ENCODE results near the gene MIEF1. TPM values are rescaled to one million over a fixed set of nuclear protein-coding genes. Genes with fewer than 3 reads are reported as not detected.

MIEF1 gene
- total and polyA plus RNA-seq, 8 donors = 16.1 to 28.5 (median 25.4) TPM

- TF ChIP-seq CTCF (IDR thresholded peaks at IDR 0.05) = no peak
- Histone ChIP-seq H3K27me3 (no peaks in the 10 kb centered on the region), H3K4me1 (peaks cover 16 to 53% of the 10 kb centered on the region in 2 donors), H3K27ac (peak overlapping the region in 1 of 2 donors; percentile 18), H3K4me3 (no peak overlapping the region), H3K9me3 (no peaks in the 10 kb centered on the region), H3K36me3 (no peaks in the 10 kb centered on the region)
- no peak for DNase-seq
- intact Hi-C loops (cut with DNase I) = no loop called here
- no peak for ATAC-seq
Observed at GRCh38 chr22:39498368-39498767, 3.7 kb upstream of the MIEF1 start.

- Histone ChIP-seq H3K27ac (no peak overlapping the region), H3K4me1 (peaks cover 20 to 54% of the 10 kb centered on the region in 2 donors), H3K27me3 (no peaks in the 10 kb centered on the region), H3K4me3 (no peak overlapping the region), H3K9me3 (no peaks in the 10 kb centered on the region), H3K36me3 (no peaks in the 10 kb centered on the region)
- no peak for DNase-seq
- intact Hi-C loops (cut with DNase I) = no loop called here
- ATAC-seq = no peak
- no peak for TF ChIP-seq CTCF (IDR thresholded peaks at IDR 0.05)
Observed at GRCh38 chr22:39498802-39499201, 3.3 kb upstream of the MIEF1 start.

GRCh38 chr22:39500101-39500500 is 2.0 kb upstream of the MIEF1 start:
- intact Hi-C loops (cut with DNase I) = no loop called here
- Histone ChIP-seq H3K9me3 (no peaks in the 10 kb centered on the region), H3K4me1 (peaks cover 20 to 54% of the 10 kb centered on the region in 2 donors), H3K4me3 (no peak overlapping the region), H3K27ac (no peak overlapping the region), H3K27me3 (no peaks in the 10 kb centered on the region), H3K36me3 (peaks cover 4 to 12% of the 10 kb centered on the region in 2 donors)
- ATAC-seq (no peak), DNase-seq (no peak)
- TF ChIP-seq CTCF (IDR thresholded peaks at IDR 0.05) = no peak

GRCh38 chr22:39501644-39502108 is 414 bp upstream of the MIEF1 start:
- Histone ChIP-seq H3K9me3 (no peaks in the 10 kb centered on the region), H3K27ac (peak overlapping the region; percentile 65 to 82), H3K36me3 (peaks cover 4 to 28% of the 10 kb centered on the region in 2 donors), H3K4me1 (peaks cover 20 to 38% of the 10 kb centered on the region in 2 donors), H3K4me3 (peak overlapping the region; percentile 97 to 99), H3K27me3 (no peaks in the 10 kb centered on the region)
- ATAC-seq (no peak), DNase-seq (no peak)
- intact Hi-C loops (cut with DNase I) = no loop called here
- no peak for TF ChIP-seq CTCF (IDR thresholded peaks at IDR 0.05)

GRCh38 chr22:39502789-39503409 is 809 bp downstream of the MIEF1 start:
- Histone ChIP-seq H3K27ac (peak overlapping the region; percentile 70 to 82), H3K9me3 (no peaks in the 10 kb centered on the region), H3K27me3 (no peaks in the 10 kb centered on the region), H3K4me1 (peaks cover 20 to 35% of the 10 kb centered on the region in 2 donors), H3K36me3 (peaks cover 4 to 40% of the 10 kb centered on the region in 2 donors), H3K4me3 (peak overlapping the region; percentile 97 to 99)
- intact Hi-C loops (cut with DNase I) = no loop called here
- DNase-seq (no peak), ATAC-seq (peak; percentile 1)
- no peak for TF ChIP-seq CTCF (IDR thresholded peaks at IDR 0.05)
